Measurements from ENCODE around the gene BANP. TPM values are rescaled to one million over a fixed set of nuclear protein-coding genes. Genes with fewer than 3 reads are reported as not detected.

BANP gene
- total and polyA plus RNA-seq, 2 experiments from 2014 or later = 22.8 to 23.8 TPM

DNA sequence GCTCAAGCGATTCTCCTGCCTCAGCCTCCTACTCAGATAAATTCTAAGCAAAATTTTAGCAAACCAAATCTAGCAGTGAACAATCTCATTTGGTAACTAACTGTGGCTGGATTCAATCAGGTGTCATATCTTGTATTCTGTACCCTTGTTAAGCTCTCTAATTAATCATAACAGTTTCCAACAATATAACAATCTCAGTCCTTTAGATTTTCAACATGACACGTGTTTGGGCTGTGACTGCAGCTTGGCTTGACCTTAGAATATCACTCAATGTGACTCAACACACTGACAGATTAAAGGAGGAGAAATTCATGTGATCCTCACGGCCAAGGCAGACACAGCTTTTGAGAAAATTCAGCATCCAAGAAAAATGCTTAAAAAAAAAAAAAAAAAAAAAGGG, 133.6 kb downstream of the BANP start:
- no peaks in the 10 kb centered on the region for H3K36me3 ChIP-seq (replicated peaks; ENCODE audit: insufficient read depth, low read depth)
- WGBS (ENCODE audit: low lambda C conversion rate, missing lambda C conversion rate) = 86% methylated on average over 3 of the region's 3 CpGs

DNA sequence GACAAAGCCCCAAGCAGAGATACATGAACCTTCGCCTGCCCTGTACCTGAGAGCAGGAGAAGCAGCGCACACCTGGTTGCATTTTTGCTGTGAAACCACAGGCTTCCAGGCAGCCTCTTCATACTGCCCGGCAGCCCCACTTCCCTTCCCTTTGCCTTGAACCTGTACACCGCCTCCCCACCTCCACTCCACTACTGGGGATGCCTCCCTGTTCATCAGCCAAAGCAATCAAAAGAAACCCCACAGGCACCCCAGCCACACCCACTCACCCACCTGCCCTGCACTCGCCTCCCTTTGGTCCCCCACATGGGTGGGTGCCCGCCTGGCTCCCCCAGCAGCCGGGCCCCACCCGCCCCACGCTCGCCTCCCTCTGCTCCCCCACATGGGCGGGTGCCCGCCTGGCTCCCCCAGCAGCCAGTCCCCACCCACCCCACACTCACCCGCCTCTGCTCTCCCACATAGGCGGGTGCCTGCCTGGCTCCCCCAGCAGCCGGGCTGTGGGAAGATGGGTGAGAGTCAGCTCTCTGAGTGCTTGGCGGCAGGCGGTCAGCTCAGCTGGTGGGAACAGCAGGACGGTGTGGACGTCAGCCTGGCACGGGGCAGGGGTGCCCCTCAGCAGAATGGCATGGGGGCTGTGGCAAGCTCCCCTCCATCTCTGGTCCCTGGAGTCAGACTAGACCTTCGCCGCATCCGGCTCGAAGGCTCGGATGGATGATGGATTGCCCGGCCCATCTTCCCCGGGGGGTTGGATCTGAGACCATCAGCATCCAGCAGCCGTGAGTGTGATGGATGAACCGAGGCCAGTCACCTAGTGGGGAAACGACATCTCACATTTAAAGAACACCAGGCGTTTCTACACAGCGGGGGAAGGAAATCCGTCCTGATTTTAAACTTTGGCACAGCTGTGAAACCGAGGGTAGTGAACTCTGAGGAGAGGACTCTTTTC, 135.6 kb downstream of the BANP start:
- H2AFZ ChIP-seq = no peak overlapping the region
- no peaks in the 10 kb centered on the region for H3K9me3 ChIP-seq (ENCODE audit: low read depth)
- no peaks in the 10 kb centered on the region for H4K20me1 ChIP-seq (ENCODE audit: insufficient read depth, poor library complexity, severe bottlenecking)
- no peaks in the 10 kb centered on the region for H3K27me3 ChIP-seq
- no peak for DNase-seq (ENCODE audit: low spot score)
- WGBS (ENCODE audit: low lambda C conversion rate, missing lambda C conversion rate) = 86% methylated on average over 21 of the region's 34 CpGs
- H3K36me3 ChIP-seq (replicated peaks; ENCODE audit: insufficient read depth, low read depth) = no peaks in the 10 kb centered on the region
- no peak overlapping the region for H3K27ac ChIP-seq
- no peak for TF ChIP-seq EZH2phosphoT487 (IDR thresholded peaks at IDR 0.05; ENCODE audit: low read depth, severe bottlenecking, unreplicated experiment)
- no peak for TF ChIP-seq EZH2 (IDR thresholded peaks at IDR 0.05; ENCODE audit: borderline replicate concordance)
- TF ChIP-seq, protein P1, sequence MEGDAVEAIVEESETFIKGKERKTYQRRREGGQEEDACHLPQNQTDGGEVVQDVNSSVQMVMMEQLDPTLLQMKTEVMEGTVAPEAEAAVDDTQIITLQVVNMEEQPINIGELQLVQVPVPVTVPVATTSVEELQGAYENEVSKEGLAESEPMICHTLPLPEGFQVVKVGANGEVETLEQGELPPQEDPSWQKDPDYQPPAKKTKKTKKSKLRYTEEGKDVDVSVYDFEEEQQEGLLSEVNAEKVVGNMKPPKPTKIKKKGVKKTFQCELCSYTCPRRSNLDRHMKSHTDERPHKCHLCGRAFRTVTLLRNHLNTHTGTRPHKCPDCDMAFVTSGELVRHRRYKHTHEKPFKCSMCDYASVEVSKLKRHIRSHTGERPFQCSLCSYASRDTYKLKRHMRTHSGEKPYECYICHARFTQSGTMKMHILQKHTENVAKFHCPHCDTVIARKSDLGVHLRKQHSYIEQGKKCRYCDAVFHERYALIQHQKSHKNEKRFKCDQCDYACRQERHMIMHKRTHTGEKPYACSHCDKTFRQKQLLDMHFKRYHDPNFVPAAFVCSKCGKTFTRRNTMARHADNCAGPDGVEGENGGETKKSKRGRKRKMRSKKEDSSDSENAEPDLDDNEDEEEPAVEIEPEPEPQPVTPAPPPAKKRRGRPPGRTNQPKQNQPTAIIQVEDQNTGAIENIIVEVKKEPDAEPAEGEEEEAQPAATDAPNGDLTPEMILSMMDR (IDR thresholded peaks at IDR 0.05; ENCODE audit: poor library complexity) = no peak
- no peak overlapping the region for H3K4me2 ChIP-seq
- H3K9me2 ChIP-seq (replicated peaks; ENCODE audit: insufficient read depth) = no peaks in the 10 kb centered on the region
- H3K4me3 ChIP-seq = no peak overlapping the region
- no peaks in the 10 kb centered on the region for H3K79me2 ChIP-seq
- H3K4me1 ChIP-seq (ENCODE audit: insufficient read depth) = peaks cover 4% of the 10 kb centered on the region

More for the DNA sequence above, 133.6 kb downstream of the BANP start:
- H3K9me2 ChIP-seq (replicated peaks; ENCODE audit: insufficient read depth) = no peaks in the 10 kb centered on the region
- no peak overlapping the region for H3K27ac ChIP-seq
- no peaks in the 10 kb centered on the region for H3K27me3 ChIP-seq
- no peak for DNase-seq (ENCODE audit: low spot score)
- H2AFZ ChIP-seq = no peak overlapping the region
- no peak overlapping the region for H3K4me3 ChIP-seq
- TF ChIP-seq EZH2phosphoT487 (IDR thresholded peaks at IDR 0.05; ENCODE audit: low read depth, severe bottlenecking, unreplicated experiment) = no peak
- TF ChIP-seq EZH2 (IDR thresholded peaks at IDR 0.05; ENCODE audit: borderline replicate concordance) = no peak
- TF ChIP-seq, protein P1 (IDR thresholded peaks at IDR 0.05; ENCODE audit: poor library complexity) = no peak
- H4K20me1 ChIP-seq (ENCODE audit: insufficient read depth, poor library complexity, severe bottlenecking) = no peaks in the 10 kb centered on the region
- H3K4me1 ChIP-seq (ENCODE audit: insufficient read depth) = no peaks in the 10 kb centered on the region
- H3K4me2 ChIP-seq = no peak overlapping the region
- no peaks in the 10 kb centered on the region for H3K79me2 ChIP-seq
- H3K9me3 ChIP-seq (ENCODE audit: low read depth) = no peaks in the 10 kb centered on the region

DNA sequence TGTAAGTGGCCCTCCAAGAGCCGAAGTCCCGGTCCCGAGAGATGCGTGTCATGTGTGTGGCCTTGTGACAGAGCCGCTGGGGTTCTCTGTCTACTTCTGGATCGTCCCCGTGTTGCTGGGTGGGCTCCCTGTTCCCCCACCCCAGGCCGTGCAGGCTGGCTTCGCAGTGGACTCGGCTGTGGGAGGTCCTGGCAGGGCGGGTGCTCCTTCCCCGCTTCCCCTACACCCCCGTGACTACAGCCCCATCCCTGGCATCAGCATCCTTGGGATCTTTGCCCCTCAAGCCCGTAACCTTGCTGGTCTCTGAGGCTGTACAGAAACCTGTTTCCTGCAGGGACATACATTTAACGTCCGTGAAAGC, 136.3 kb downstream of the BANP start:
- no peaks in the 10 kb centered on the region for H3K36me3 ChIP-seq (replicated peaks; ENCODE audit: insufficient read depth, low read depth)
- no peak overlapping the region for H2AFZ ChIP-seq
- no peaks in the 10 kb centered on the region for H3K9me2 ChIP-seq (replicated peaks; ENCODE audit: insufficient read depth)
- 94% methylated on average over 11 of the region's 16 CpGs for WGBS (ENCODE audit: low lambda C conversion rate, missing lambda C conversion rate)
- H3K4me3 ChIP-seq = no peak overlapping the region
- no peaks in the 10 kb centered on the region for H3K9me3 ChIP-seq (ENCODE audit: low read depth)
- no peaks in the 10 kb centered on the region for H3K27me3 ChIP-seq
- no peak for DNase-seq (ENCODE audit: low spot score)
- H4K20me1 ChIP-seq (ENCODE audit: insufficient read depth, poor library complexity, severe bottlenecking) = no peaks in the 10 kb centered on the region
- H3K4me1 ChIP-seq (ENCODE audit: insufficient read depth) = peaks cover 7% of the 10 kb centered on the region
- no peak overlapping the region for H3K27ac ChIP-seq
- no peaks in the 10 kb centered on the region for H3K79me2 ChIP-seq
- H3K4me2 ChIP-seq = no peak overlapping the region
- TF ChIP-seq EZH2phosphoT487 (IDR thresholded peaks at IDR 0.05; ENCODE audit: low read depth, severe bottlenecking, unreplicated experiment) = no peak
- TF ChIP-seq, protein P1 (IDR thresholded peaks at IDR 0.05; ENCODE audit: poor library complexity) = no peak
- no peak for TF ChIP-seq EZH2 (IDR thresholded peaks at IDR 0.05; ENCODE audit: borderline replicate concordance)
